NK-92 treated with Interleukin-12 subunit alpha and Interleukin-12 subunit beta, amount 100 ng/mL, for 24 hours (cell line): ENCODE measurements around the gene PPP1R13B.
"Not testable (repeated sequence)": the region's sequence is repeated elsewhere in the genome, so short reads cannot be mapped to it uniquely, and the experiment has no call there.

Experiments
- DNase-seq: peaks from one replicate; lab custom pipeline; 2025; lab: John Stamatoyannopoulos, UW

PPP1R13B gene, protein sequence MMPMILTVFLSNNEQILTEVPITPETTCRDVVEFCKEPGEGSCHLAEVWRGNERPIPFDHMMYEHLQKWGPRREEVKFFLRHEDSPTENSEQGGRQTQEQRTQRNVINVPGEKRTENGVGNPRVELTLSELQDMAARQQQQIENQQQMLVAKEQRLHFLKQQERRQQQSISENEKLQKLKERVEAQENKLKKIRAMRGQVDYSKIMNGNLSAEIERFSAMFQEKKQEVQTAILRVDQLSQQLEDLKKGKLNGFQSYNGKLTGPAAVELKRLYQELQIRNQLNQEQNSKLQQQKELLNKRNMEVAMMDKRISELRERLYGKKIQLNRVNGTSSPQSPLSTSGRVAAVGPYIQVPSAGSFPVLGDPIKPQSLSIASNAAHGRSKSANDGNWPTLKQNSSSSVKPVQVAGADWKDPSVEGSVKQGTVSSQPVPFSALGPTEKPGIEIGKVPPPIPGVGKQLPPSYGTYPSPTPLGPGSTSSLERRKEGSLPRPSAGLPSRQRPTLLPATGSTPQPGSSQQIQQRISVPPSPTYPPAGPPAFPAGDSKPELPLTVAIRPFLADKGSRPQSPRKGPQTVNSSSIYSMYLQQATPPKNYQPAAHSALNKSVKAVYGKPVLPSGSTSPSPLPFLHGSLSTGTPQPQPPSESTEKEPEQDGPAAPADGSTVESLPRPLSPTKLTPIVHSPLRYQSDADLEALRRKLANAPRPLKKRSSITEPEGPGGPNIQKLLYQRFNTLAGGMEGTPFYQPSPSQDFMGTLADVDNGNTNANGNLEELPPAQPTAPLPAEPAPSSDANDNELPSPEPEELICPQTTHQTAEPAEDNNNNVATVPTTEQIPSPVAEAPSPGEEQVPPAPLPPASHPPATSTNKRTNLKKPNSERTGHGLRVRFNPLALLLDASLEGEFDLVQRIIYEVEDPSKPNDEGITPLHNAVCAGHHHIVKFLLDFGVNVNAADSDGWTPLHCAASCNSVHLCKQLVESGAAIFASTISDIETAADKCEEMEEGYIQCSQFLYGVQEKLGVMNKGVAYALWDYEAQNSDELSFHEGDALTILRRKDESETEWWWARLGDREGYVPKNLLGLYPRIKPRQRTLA

DNA sequence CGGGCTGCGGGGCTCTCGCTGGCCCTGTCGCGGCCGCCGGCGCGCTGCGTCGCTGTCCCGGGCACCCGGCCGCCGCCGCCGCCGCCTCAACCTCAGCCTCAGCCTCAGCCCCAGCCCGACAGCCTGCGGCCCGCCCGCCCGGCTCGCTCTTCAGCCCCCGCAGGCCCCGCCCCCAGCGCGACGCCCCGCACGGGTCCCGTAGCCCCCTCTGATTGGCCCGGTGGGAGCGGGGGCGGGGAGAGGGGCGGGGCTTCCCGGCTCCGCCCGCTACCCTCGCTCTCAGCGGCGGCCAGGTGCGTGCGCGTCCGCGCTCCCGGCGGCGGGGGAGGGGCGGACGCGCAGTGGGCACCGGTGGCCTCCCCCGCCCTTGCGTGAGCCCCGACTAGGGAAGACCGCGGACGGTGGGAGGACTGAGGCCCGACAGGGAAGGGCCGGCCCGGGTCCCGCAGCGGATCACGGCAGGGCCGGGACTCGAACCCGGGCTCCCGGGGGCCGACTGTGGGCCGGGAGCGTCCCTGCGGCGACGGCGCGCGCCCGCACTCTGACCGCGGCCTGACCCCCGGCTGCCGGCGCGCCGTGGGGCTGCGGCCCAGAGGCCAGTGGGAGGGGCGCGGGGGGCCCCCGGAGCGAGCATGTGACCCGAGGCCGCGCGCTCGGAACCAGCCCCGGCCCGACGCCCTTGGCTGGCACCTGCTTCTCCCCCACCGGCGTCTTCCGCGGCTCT is at the start of gene PPP1R13B:
Gene PPP1R13B (minus strand): TSS at position 125 of the 724 bp plus-strand sequence. CDS start 268 bp downstream, outside the sequence.
- DNase-seq: peak; percentile 82

DNA sequence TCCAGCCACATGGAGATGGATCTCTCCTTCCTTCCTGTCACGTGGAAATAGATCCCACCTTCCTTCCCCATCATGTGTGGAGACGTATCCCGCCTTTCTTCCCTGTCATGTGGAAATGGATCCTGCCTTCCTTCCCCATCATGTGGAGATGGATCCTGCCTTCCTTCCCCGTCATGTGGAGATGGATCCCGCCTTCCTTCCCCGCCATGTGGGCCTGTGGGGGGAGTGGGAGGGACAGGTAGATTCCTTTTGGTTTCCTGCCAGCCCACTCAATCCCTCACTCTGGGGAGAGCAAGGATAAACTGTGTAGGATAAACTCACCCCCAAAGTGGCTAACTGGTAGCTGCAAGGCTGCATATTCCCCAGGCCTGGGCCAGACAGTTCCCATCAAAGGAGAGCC is 49.2 kb upstream of the PPP1R13B start:
- DNase-seq: no peak

DNA sequence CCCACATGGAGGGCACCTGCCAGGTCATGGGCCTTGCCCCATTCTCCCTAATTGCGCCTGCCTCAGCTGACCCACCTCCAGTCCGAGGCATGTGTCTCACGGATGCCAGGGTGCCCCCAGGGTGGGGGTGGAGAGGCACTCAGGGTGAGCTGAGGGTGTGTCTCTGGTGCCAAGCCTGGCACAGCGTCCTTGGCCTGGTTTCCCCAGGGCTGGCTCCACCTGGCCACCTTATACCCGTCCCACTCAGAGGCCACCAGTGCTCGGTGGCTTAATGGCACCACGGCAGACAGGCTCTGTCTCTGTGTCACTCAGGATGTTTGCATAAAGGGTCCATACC is 47.3 kb upstream of the PPP1R13B start:
- no peak for DNase-seq

DNA sequence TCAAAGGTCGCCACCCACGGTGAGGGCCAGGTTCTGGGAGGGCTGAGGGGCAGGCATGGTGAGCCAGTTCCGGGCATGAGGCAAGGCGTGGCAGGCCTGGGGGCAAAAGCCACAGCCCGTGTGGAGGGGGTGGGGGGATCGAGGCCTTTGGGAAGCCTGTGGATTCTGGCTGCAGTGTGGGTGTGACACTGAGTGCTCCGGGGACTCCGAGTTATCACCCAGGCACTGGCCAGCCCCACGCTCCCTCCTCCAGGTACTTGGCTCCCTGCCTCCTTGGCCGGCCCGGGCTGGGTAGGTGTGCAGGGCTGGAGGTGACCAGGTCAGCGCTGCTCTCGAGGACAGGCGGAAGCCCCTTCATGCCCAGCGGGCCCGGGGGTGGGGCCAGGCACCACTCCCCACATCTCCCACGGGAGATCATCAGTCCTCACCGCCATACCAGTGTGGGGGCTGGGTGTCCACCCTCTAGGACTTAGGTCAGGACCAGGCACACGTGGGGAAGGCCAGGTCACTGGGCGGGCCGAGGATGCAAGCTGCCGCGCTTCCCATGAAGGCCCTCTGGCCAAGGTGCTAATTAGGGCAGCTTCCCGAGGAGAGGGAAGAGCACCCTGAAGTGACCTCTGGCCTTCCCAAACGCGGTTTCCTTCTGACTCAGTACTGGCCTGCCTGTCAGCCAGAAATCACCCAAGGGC is 46.8 kb upstream of the PPP1R13B start:
- DNase-seq: no peak

DNA sequence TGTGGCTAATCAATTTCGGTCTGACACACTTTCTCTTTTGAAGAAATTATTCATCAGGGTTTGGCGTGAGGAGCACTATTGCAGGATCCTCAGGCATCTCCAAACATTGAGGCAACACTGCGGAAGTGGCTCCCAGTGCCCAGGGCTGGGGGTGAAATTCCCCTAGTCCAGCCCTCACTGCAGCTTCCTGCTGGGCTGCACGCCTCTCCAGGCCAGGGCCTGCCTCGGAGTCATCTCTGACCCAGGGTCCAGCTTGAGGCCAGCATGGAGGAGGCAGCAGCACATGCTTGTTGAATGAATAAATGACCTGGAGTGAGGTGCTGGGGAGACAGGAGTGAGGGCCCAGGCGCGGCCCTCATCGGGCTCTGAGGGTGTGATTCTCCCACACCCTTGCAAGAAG is 44.9 kb upstream of the PPP1R13B start:
- DNase-seq: no peak

DNA sequence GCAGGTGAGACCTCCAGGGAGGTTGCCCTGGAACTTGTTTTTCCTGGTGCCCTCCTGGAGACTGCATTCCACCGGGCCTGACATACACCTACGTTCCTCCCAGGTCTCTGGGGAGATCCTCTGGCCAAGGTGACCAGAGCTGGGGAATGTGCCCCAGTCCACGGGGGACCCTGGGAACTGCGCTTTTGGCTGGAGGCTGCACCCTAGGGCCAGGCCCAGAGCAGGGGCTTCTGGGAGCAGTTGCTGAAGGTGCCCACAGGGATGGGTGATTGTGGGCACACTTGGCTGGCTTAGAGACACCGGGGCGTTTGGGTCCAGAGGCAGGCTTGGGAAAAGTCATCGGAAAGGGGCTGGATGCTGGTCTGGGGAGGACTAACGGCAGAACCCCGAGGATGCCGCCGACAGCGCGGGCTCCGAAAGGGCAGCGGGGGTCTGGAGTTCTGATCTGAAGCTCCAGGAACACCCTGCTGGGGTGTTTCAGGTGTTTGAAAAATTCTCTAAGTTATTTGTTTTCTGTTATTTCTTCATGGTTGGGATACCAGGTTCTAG is 44.4 kb upstream of the PPP1R13B start:
- no peak for DNase-seq

DNA sequence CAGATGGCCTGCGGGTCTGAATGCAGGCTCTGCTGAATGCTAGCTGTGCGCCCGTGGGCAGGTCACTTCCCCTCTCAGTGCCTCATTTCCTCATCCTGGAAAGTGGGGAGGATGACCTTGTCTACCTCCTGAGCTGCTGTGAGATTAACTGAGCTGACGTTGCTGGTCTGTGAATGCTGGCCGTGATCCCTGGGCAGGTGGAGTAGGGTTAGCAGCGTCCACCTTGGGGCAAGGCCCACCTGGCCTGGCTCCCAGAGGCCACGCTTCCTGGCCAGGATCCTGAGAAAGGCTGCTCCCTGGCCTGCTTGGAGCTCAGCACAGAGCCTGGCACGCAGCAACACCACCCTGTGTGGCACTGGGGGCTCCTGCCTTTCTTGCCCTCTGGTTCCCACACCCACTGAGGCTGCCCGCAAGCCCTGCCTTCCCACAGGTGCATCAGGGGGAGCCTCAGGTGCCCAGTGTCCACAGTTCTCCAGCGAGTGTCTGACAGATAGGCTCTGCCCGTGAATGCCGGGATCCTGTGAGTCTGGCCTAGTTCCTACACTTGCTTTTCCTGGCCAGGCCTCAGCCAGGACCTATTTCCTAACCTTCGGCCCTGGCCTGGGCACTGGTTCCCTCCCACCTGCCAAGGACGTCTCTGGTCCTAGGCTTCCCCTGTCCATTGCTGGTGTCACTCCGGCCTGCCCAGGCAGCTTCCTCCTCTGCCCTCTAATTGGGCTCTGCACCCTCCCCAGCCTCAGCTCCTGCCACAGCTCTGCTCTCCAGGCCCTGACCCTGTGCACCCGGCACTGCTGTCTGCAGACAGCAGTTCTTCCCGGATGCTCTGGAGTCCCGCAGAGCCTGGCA is 43.7 kb upstream of the PPP1R13B start:
- no peak for DNase-seq

DNA sequence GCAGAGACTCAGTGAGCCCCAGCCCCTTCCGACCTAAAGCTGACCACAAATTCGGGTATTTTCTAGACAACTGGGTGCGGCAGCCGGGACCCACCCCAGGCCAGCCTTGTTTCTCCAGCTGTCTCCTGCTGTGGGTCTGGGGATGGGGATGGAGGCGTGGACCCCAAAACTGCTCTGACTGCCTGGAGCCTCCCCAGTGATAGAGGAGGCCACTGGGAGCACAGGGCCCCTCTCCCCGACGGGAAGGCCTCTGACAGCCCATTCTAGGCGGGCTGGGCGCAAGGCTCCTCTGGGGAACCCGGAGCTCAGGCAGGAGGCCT is 42.6 kb upstream of the PPP1R13B start:
- no peak for DNase-seq

DNA sequence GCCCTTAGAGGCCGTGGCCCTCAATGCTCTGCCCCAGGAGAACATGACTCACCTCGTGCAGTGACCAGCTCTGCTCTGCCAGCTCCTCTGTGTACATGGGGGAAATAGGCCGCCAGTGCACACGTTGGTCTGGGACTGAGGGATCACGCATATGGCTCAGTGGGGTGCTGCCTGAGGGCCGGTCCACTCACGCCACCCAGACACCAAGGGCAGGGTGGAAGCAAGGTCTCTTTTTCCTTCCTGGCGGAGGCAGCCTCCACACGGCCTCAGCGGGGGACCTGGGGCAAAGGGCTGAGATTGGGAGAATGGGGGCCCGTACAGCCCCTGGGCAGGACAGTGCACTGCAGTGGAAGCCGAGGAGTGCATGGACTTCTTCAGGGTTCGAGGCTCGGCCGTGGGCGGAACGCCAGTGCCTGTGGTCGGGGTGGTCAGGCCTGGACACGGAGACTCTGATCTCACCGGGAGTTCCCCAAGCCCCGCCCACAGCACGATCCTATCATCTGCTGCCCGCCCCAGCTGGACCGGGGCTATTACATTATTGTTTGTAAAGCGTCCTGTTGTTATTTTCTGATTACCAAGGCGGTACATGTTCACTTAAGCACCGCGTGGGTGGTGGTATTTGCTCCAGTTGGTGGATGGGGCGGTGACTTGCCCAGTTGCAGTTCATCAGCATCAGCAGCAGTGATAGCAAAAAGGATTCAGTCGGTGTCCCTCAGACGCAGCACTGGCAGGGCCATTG is 42.1 kb upstream of the PPP1R13B start:
- DNase-seq: no peak

DNA sequence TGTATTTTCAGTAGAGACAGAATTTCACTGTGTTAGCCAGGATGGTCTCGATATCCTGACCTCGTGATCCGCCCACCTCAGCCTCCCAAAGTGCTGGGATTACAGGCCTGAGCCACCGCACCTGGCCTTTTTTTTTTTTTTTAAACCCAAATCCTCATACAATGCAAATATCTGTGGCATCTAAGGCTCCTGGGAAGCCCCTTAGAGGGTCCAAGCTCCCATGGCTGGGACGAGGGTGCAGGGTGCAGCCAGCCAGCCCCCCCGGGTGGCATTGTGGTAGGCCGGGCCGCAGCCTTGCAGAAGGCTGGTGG is 41.6 kb upstream of the PPP1R13B start:
- not testable (repeated sequence) for DNase-seq

DNA sequence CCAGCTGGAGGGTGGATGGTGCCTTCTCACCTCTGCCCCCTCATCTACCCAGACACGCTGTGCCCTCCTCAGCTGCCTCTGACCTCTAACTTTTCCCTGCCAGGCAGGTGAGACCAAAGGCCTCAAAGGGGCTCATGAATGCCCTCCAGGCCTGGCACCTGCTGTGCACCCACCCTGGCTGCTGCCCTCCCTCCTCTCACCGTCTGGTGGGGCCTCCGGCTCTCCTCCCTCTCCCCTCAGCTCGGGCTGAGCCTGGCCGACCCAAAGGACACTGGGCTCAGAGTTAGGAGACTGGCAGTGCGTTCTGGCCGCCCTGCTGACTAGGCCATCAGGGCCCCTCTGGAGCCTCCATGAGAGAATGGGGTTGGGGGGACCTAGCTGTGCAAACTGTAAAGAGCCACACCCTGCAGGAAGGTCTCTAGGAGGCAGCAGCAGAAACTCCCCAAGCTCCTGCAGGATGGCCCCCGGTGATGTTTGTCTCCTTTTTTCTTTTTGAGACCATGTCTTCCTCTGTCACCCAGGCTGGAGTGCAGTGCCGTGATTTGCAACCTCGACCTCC is 40.3 kb upstream of the PPP1R13B start:
- DNase-seq: no peak

DNA sequence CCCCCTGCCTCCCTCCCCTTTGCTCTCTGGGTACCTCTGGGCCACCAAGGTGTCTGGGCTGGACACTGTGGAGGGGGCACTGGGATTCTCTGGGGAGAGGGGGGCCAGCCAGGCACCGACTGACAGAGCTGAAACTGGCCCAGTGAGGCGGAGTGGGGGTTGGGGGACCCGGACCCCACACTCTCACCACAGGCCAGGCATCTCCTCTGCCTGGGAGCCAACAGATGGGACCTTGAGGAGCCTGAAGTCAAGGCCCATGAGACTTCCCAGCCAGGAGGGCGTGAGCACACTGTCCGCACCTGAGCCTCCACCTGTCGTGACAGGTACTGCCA is 39.8 kb upstream of the PPP1R13B start:
- DNase-seq: no peak

DNA sequence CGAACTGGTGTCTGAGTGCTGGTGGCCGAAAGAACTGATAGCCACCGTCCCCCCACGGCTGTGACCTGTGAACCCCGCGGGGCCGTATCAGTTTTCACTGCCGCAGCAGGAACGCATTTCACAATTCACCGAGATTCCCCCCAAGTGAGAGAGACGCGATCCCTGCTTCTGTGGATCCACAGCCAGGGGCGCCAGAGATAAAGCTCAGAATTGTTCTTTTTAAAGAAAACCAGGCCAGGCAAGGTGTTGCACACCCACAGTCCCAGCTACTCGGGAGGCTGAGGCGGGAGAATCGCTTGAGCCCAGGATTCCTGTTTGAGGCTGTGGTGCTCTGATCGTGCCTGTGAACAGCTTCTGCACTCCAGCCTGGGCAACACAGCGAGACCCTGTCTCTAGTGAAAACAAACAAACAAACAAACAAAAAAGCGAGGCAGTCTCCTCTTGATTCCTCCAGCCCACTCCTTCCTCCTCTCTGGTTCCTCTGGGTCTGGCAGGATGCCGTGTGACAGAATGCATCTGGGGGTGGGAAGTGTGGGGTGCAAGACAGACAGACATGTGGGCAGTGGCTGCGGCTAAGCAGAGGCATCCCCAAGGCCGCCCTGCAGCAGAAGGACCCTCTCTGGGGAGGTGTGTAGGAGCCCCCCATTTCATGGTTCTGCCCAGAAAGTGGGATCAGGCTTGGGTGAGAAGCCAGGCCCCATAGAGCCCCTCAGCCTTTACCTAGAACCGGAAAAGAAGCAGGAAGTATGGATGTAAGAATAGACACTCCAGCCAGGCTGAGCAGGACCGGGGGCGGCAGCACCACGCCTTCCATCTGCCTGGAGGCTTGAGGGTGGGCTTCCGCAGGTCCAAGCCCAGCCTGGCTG is 39.2 kb upstream of the PPP1R13B start:
- no peak for DNase-seq

DNA sequence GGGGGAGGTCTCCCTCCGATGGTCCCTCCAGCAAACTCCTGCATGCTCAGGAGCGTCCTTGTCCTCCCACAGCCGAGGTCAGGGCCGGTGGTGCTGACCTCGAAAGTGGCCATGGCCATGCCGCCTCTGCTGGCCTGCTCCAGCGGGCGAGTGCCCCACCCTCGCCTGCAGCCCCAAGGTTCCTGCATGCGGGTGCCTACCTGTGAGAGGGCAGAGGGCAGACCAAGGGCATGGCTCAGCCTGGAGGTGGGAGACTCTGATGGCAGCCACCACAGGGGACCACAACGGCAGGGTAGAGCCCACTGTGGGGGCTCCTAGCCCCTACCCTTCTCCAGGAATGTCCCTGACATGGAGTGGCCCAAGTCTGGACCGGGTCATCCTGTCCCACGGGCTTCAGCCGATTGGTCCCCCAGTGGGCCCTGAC is 38.1 kb upstream of the PPP1R13B start:
- DNase-seq: no peak

DNA sequence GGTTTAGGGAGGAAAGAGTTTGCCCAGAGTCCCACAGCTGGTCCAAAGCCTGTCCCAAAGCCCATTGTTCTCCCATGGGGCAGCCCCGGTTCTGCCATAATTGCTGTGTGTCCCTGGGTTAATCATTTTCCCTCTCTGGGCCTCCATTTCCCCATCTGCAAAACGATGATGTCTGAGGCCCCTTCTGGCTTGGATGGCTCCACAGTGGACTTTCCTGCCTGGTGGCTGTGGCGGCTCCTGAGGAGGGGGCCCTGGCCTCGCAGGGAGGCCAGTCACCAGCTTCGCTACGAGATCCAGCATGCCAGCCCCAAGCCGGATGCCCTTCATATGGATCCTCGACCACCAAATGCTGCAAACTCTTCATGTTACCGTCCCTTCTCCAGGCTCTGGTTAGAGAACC is 37.5 kb upstream of the PPP1R13B start:
- no peak for DNase-seq

DNA sequence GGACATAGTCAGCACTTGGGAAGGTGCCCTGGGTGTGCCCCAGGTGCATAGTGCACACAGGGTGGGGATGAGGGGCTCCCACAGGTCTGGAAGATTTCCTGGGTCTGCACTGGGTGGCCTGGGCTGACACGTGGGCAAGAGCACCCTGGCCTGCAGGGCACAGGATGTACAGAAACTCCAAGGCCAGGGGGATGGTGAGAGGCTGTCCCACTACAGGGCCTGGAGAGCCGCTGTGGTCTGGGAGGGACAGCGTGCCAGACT is 35.8 kb upstream of the PPP1R13B start:
- no peak for DNase-seq

DNA sequence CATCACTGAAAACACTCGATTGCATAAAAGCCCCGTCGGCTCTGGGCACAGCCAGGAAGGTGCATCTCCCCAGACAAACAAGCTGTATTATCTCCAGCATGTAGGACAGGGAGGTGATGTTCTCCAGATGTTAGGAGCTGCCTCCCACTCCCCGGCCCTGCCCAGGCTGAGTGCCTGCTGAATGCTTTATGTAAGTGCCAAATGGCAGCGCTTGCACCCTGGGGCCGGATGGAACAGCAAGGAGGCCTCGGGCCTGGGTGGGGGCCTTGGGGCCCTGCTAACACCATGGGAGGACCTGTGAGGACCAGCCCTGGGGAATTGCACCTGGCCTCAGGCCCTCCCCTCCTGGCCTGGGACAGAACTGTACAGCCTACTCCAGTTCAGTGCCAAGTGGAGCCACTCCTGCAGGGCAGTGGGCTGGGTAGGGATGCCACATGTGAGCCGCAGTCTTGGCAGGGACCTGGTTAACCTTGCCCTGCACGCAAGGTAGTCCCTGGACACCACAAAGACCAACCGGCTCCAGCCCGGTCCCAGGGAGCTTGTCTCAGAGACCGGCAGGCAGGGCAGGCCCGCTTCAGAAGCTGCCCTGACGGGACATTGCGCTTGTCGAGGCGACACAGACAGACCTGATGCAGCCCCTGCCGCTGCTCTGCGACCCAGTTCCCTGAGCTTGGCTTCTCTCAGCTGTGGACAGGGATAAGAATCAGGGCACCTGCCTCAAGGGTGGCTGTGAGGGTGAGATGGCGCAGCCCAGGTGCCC is 35.3 kb upstream of the PPP1R13B start:
- no peak for DNase-seq
